ENCODE data around the gene MDFIC. TPM values are rescaled to one million over a fixed set of nuclear protein-coding genes. Genes with fewer than 3 reads are reported as not detected.
A peak's percentile ranks its signal among the peaks of the same experiment; 100 is the strongest.

Gene MDFIC
- total and polyA plus RNA-seq, 2 experiments from 2014 or later, result 3.0 to 5.2 TPM

- no peak for TF ChIP-seq ZNF462 (CRISPR knock-in tag; IDR thresholded peaks at IDR 0.05)
- TF ChIP-seq, protein P1, sequence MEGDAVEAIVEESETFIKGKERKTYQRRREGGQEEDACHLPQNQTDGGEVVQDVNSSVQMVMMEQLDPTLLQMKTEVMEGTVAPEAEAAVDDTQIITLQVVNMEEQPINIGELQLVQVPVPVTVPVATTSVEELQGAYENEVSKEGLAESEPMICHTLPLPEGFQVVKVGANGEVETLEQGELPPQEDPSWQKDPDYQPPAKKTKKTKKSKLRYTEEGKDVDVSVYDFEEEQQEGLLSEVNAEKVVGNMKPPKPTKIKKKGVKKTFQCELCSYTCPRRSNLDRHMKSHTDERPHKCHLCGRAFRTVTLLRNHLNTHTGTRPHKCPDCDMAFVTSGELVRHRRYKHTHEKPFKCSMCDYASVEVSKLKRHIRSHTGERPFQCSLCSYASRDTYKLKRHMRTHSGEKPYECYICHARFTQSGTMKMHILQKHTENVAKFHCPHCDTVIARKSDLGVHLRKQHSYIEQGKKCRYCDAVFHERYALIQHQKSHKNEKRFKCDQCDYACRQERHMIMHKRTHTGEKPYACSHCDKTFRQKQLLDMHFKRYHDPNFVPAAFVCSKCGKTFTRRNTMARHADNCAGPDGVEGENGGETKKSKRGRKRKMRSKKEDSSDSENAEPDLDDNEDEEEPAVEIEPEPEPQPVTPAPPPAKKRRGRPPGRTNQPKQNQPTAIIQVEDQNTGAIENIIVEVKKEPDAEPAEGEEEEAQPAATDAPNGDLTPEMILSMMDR (conservative IDR thresholded peaks at IDR 0.05; ENCODE audit: low read depth in 2 of 2), result no peak
- TF ChIP-seq ZNF331 (CRISPR knock-in tag; IDR thresholded peaks at IDR 0.05; ENCODE audit: low read depth), result no peak
Observed at GRCh38 chr7:114911411-114911810, 10.5 kb upstream of the MDFIC start (continued).

- Histone ChIP-seq H3K27ac (ENCODE audit: low read depth) (no peak overlapping the region), H3K27me3 (ENCODE audit: insufficient read depth) (peaks cover 5% of the 10 kb centered on the region; the same call in 1 of the 2 replicates), H3K4me1 (ENCODE audit: insufficient read depth) (no peaks in the 10 kb centered on the region), H4K20me1 (replicated peaks; ENCODE audit: insufficient read depth) (no peaks in the 10 kb centered on the region), H3K4me2 (0 out of 2 replicates have a peak overlapping the region, but pooled peaks have one; percentile 4), H3K9me2 (ENCODE audit: insufficient read depth) (no peaks in the 10 kb centered on the region), H3F3A (replicated peaks; ENCODE audit: low read depth) (no peaks in the 10 kb centered on the region), H3K79me2 (replicated peaks; ENCODE audit: insufficient read depth) (no peaks in the 10 kb centered on the region), H3K4me3 (no peak overlapping the region), H2AFZ (no peak overlapping the region), H3K36me3 (ENCODE audit: insufficient read depth) (no peaks in the 10 kb centered on the region)
- Mint-ChIP-seq H3K27me3 (ENCODE audit: insufficient read depth, low read depth, poor library complexity) (peaks cover 2% of the 10 kb centered on the region), H3K4me1 (peaks cover 12% of the 10 kb centered on the region), H3K27ac (no peak overlapping the region), H3K36me3 (ENCODE audit: low read depth) (no peaks in the 10 kb centered on the region), H3K4me3 (no peak overlapping the region), H3K9me3 (no peaks in the 10 kb centered on the region)
- ATAC-seq, result peak; percentile 26; the same call in 2 of the 3 replicates
- DNase-seq (ENCODE audit: low spot score), result no peak
- TF ChIP-seq ZNF331 (CRISPR knock-in tag; IDR thresholded peaks at IDR 0.05; ENCODE audit: low read depth) (no peak), ZNF462 (CRISPR knock-in tag; IDR thresholded peaks at IDR 0.05) (no peak)
Observed at GRCh38 chr7:114916261-114916892, 5.5 kb upstream of the MDFIC start.
